ENCODE data around the gene SOX12.

SOX12 gene

GRCh38 chr20:347317-347639 is 21.9 kb downstream of the SOX12 start:
- H4K20me1 ChIP-seq (ENCODE audit: low read depth, low read length): no peaks in the 10 kb centered on the region
- peak overlapping the region; percentile 92 for H2AFZ ChIP-seq (ENCODE audit: low read depth, low read length, severe bottlenecking)
- H3K9me3 ChIP-seq (ENCODE audit: insufficient read depth, low read length): no peaks in the 10 kb centered on the region
- TF ChIP-seq EZH2phosphoT487 (conservative IDR thresholded peaks at IDR 0.05; ENCODE audit: low read length) (no peak), CTCF (IDR thresholded peaks at IDR 0.05; ENCODE audit: insufficient read depth, low read length, poor library complexity, severe bottlenecking) (no peak)
- H3K27me3 ChIP-seq (ENCODE audit: low read length): no peaks in the 10 kb centered on the region
- H3K27ac ChIP-seq (ENCODE audit: low read depth, low read length): no peak overlapping the region
- H3K9me2 ChIP-seq (replicated peaks; ENCODE audit: insufficient read depth, low read length): no peaks in the 10 kb centered on the region
- no peaks in the 10 kb centered on the region for H3K36me3 ChIP-seq (ENCODE audit: low read length)
- peak overlapping the region; percentile 69 for H3K9ac ChIP-seq (ENCODE audit: low read length)
- H3K4me3 ChIP-seq (ENCODE audit: insufficient read depth, low read length, poor library complexity, severe bottlenecking): peak overlapping the region; percentile 78
- no peaks in the 10 kb centered on the region for H3F3A ChIP-seq (ENCODE audit: insufficient read depth)
- H3K4me2 ChIP-seq (ENCODE audit: low read depth, low read length, poor library complexity, severe bottlenecking): peak overlapping the region; percentile 83
- H3K79me2 ChIP-seq (ENCODE audit: insufficient read depth, low read length): no peaks in the 10 kb centered on the region

GRCh38 chr20:347640-348484 is 22.5 kb downstream of the SOX12 start:
- peak overlapping the region; percentile 69 for H3K9ac ChIP-seq (ENCODE audit: low read length)
- no peaks in the 10 kb centered on the region for H4K20me1 ChIP-seq (ENCODE audit: low read depth, low read length)
- H3K79me2 ChIP-seq (ENCODE audit: insufficient read depth, low read length): no peaks in the 10 kb centered on the region
- H3K27ac ChIP-seq (ENCODE audit: low read depth, low read length): peak overlapping the region; percentile 39
- no peaks in the 10 kb centered on the region for H3K9me3 ChIP-seq (ENCODE audit: insufficient read depth, low read length)
- no peak for TF ChIP-seq CTCF (IDR thresholded peaks at IDR 0.05; ENCODE audit: insufficient read depth, low read length, poor library complexity, severe bottlenecking)
- no peak for TF ChIP-seq EZH2phosphoT487 (conservative IDR thresholded peaks at IDR 0.05; ENCODE audit: low read length)
- H3F3A ChIP-seq (ENCODE audit: insufficient read depth): no peaks in the 10 kb centered on the region
- no peaks in the 10 kb centered on the region for H3K9me2 ChIP-seq (replicated peaks; ENCODE audit: insufficient read depth, low read length)
- peak overlapping the region; percentile 83 for H3K4me2 ChIP-seq (ENCODE audit: low read depth, low read length, poor library complexity, severe bottlenecking)
- no peaks in the 10 kb centered on the region for H3K27me3 ChIP-seq (ENCODE audit: low read length)
- peak overlapping the region; percentile 78 for H3K4me3 ChIP-seq (ENCODE audit: insufficient read depth, low read length, poor library complexity, severe bottlenecking)
- peak overlapping the region; percentile 92 for H2AFZ ChIP-seq (ENCODE audit: low read depth, low read length, severe bottlenecking)
- H3K36me3 ChIP-seq (ENCODE audit: low read length): no peaks in the 10 kb centered on the region

GRCh38 chr20:348972-349841 is 23.9 kb downstream of the SOX12 start:
- H3K36me3 ChIP-seq (ENCODE audit: low read length): no peaks in the 10 kb centered on the region
- no peak overlapping the region for H2AFZ ChIP-seq (ENCODE audit: low read depth, low read length, severe bottlenecking)
- TF ChIP-seq CTCF (IDR thresholded peaks at IDR 0.05; ENCODE audit: insufficient read depth, low read length, poor library complexity, severe bottlenecking) (no peak), EZH2phosphoT487 (conservative IDR thresholded peaks at IDR 0.05; ENCODE audit: low read length) (no peak)
- H3K9ac ChIP-seq (ENCODE audit: low read length): no peak overlapping the region
- no peaks in the 10 kb centered on the region for H3K9me3 ChIP-seq (ENCODE audit: insufficient read depth, low read length)
- H3F3A ChIP-seq (ENCODE audit: insufficient read depth): no peaks in the 10 kb centered on the region
- no peaks in the 10 kb centered on the region for H3K27me3 ChIP-seq (ENCODE audit: low read length)
- no peaks in the 10 kb centered on the region for H4K20me1 ChIP-seq (ENCODE audit: low read depth, low read length)
- H3K79me2 ChIP-seq (ENCODE audit: insufficient read depth, low read length): no peaks in the 10 kb centered on the region
- H3K27ac ChIP-seq (ENCODE audit: low read depth, low read length): no peak overlapping the region
- H3K4me2 ChIP-seq (ENCODE audit: low read depth, low read length, poor library complexity, severe bottlenecking): no peak overlapping the region
- H3K4me3 ChIP-seq (ENCODE audit: insufficient read depth, low read length, poor library complexity, severe bottlenecking): no peak overlapping the region
- H3K9me2 ChIP-seq (replicated peaks; ENCODE audit: insufficient read depth, low read length): no peaks in the 10 kb centered on the region
